ENCODE results near the gene CLPSL1. TPM values are rescaled to one million over a fixed set of nuclear protein-coding genes. Genes with fewer than 3 reads are reported as not detected.

The CLPSL1 gene
- total RNA-seq, 1 experiment from 2014 or later: not detected

DNA sequence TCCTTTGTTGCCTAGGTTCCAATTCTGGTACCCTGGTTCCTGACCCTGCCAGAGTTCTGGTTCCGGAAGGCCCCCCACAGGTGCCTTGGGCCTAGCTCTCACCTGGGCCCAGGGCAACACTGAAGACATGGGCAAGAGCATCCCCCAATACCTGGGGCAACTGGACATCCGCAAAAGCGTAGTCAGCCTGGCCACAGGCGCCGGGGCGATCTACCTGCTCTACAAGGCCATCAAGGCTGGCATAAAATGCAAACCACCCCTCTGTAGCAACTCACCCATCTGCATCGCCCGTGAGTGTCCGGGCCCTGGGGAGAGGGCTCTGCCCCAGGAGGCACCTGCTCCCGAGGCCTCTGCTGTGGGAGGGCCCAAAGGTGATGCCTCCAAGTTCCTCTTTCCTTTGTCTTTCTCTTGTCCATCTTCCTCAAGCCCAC is 43.8 kb upstream of the CLPSL1 start, which contains the start of gene ARMC12:
Gene ARMC12, plus strand, starts transcription at position 51 of the 431 bp plus-strand sequence. Its CDS starts 77 bp downstream, at position 128.
- Histone ChIP-seq H3K27ac (ENCODE audit: low read length) (peak within 1 kb of the TSS; percentile 50; the same call in 1 of the 2 replicates), H3K9me3 (ENCODE audit: control insufficient read depth, insufficient read depth, low read depth, low read length) (no peaks in the 10 kb centered on the region), H3K27me3 (ENCODE audit: control insufficient read depth, insufficient read depth, low read length) (no peaks in the 10 kb centered on the region), H3K4me1 (ENCODE audit: control insufficient read depth, insufficient read depth, low read length) (peaks cover 5% of the 10 kb centered on the region; the same call in 1 of the 2 replicates), H3K4me3 (ENCODE audit: low read depth in 2 of 2, low read length in 2 of 2) (no peak within 1 kb of the TSS), H3K36me3 (ENCODE audit: control insufficient read depth, insufficient read depth, low read length) (no peaks in the 10 kb centered on the region)
- TF ChIP-seq, protein P1, sequence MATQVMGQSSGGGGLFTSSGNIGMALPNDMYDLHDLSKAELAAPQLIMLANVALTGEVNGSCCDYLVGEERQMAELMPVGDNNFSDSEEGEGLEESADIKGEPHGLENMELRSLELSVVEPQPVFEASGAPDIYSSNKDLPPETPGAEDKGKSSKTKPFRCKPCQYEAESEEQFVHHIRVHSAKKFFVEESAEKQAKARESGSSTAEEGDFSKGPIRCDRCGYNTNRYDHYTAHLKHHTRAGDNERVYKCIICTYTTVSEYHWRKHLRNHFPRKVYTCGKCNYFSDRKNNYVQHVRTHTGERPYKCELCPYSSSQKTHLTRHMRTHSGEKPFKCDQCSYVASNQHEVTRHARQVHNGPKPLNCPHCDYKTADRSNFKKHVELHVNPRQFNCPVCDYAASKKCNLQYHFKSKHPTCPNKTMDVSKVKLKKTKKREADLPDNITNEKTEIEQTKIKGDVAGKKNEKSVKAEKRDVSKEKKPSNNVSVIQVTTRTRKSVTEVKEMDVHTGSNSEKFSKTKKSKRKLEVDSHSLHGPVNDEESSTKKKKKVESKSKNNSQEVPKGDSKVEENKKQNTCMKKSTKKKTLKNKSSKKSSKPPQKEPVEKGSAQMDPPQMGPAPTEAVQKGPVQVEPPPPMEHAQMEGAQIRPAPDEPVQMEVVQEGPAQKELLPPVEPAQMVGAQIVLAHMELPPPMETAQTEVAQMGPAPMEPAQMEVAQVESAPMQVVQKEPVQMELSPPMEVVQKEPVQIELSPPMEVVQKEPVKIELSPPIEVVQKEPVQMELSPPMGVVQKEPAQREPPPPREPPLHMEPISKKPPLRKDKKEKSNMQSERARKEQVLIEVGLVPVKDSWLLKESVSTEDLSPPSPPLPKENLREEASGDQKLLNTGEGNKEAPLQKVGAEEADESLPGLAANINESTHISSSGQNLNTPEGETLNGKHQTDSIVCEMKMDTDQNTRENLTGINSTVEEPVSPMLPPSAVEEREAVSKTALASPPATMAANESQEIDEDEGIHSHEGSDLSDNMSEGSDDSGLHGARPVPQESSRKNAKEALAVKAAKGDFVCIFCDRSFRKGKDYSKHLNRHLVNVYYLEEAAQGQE (IDR thresholded peaks at IDR 0.05; ENCODE audit: insufficient read depth in 1 of 2, low read depth in 2 of 2, low read length in 1 of 2): no peak
- TF ChIP-seq POLR2AphosphoS5 (IDR thresholded peaks at IDR 0.05; ENCODE audit: low read depth, low read length) (no peak), SIN3A (IDR thresholded peaks at IDR 0.05; ENCODE audit: borderline replicate concordance, insufficient read depth, low read depth, low read length) (no peak), TCF7L2 (IDR thresholded peaks at IDR 0.05; ENCODE audit: low read depth, low read length) (no peak)
- TF ChIP-seq, protein P2, sequence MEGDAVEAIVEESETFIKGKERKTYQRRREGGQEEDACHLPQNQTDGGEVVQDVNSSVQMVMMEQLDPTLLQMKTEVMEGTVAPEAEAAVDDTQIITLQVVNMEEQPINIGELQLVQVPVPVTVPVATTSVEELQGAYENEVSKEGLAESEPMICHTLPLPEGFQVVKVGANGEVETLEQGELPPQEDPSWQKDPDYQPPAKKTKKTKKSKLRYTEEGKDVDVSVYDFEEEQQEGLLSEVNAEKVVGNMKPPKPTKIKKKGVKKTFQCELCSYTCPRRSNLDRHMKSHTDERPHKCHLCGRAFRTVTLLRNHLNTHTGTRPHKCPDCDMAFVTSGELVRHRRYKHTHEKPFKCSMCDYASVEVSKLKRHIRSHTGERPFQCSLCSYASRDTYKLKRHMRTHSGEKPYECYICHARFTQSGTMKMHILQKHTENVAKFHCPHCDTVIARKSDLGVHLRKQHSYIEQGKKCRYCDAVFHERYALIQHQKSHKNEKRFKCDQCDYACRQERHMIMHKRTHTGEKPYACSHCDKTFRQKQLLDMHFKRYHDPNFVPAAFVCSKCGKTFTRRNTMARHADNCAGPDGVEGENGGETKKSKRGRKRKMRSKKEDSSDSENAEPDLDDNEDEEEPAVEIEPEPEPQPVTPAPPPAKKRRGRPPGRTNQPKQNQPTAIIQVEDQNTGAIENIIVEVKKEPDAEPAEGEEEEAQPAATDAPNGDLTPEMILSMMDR (IDR thresholded peaks at IDR 0.05): no peak
- in situ Hi-C loops (cut with HindIII; ENCODE audit: low pct_unique_long_range_greater_than_20kb, low sequenced_read_pairs): no loop called here
- DNase-seq (ENCODE audit: low read depth, low spot score) (no peak), ATAC-seq (peak; percentile 18; the same call in 1 of the 2 replicates)
- ChIA-PET POLR2A (no interaction called here), CTCF (interaction anchor here (0.5 to 1.6 kb wide), 13 partner anchors 20 to 220 kb away, joined by 3 to 9 read pairs (median 4); no protein-coding TSS in a partner anchor)
- intact Hi-C loops (cut with micrococcal nuclease; ENCODE audit: unreplicated experiment): loop anchor here (1.0 to 5.0 kb wide), 3 partner anchors 50 to 214 kb away; partner anchors contain the start of gene FKBP5
- BruUV-seq (replicated peaks): no TSS peak

GRCh38 chr6:35737413-35738211 is 43.2 kb upstream of the CLPSL1 start:
- CTCF ChIA-PET: interaction anchor here (0.5 to 1.6 kb wide), 7 partner anchors 20 to 216 kb away, joined by 3 to 6 read pairs (median 3); no protein-coding TSS in a partner anchor
- no peak for TF ChIP-seq TCF7L2 (IDR thresholded peaks at IDR 0.05; ENCODE audit: low read depth, low read length)
- TF ChIP-seq, protein P2 (IDR thresholded peaks at IDR 0.05): peak; percentile 85
- POLR2A ChIA-PET: no interaction called here
- Histone ChIP-seq H3K27ac (ENCODE audit: low read length) (peak overlapping the region; percentile 50; the same call in 1 of the 2 replicates), H3K27me3 (ENCODE audit: control insufficient read depth, insufficient read depth, low read length) (no peaks in the 10 kb centered on the region), H3K9me3 (ENCODE audit: control insufficient read depth, insufficient read depth, low read depth, low read length) (no peaks in the 10 kb centered on the region), H3K4me3 (ENCODE audit: low read depth in 2 of 2, low read length in 2 of 2) (no peak overlapping the region), H3K36me3 (ENCODE audit: control insufficient read depth, insufficient read depth, low read length) (no peaks in the 10 kb centered on the region), H3K4me1 (ENCODE audit: control insufficient read depth, insufficient read depth, low read length) (no peaks in the 10 kb centered on the region)
- intact Hi-C loops (cut with micrococcal nuclease; ENCODE audit: unreplicated experiment): loop anchor here (2.0 to 5.0 kb wide), 2 partner anchors 50 to 215 kb away; partner anchors contain the start of gene FKBP5
- no TSS peak for BruUV-seq (replicated peaks)
- in situ Hi-C loops (cut with HindIII; ENCODE audit: low pct_unique_long_range_greater_than_20kb, low sequenced_read_pairs): no loop called here
- ATAC-seq (peak; percentile 91), DNase-seq (ENCODE audit: low read depth, low spot score) (no peak)
